Non-pigmented ciliary epithelial cell (primary cell): ENCODE measurements around the gene NLRP10.

Experiments used
- DNase-seq: peaks from one replicate; pipeline ENCODE4 v3.0.0-alpha.2; 2010; ENCODE audit warnings: low read depth

The NLRP10 gene

DNA sequence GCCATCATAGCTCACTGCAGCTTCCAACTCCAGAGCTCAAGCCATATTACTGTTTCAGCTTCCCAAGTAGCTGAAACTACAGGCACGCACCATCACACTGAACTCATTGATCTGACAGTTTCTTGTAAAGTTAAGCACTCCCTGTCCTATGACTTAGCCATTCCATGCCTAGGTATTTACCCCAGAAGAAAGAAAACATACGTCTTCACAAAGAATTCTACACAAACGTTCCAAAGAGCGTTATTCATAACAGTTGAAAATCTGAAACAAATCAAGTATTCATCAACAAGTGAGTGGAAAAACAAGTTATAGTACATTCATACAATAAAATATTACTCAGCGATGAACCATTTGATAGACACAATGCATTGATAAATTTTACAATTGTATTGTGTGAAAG lies 7.8 kb upstream of the NLRP10 start:
- no peak for DNase-seq

DNA sequence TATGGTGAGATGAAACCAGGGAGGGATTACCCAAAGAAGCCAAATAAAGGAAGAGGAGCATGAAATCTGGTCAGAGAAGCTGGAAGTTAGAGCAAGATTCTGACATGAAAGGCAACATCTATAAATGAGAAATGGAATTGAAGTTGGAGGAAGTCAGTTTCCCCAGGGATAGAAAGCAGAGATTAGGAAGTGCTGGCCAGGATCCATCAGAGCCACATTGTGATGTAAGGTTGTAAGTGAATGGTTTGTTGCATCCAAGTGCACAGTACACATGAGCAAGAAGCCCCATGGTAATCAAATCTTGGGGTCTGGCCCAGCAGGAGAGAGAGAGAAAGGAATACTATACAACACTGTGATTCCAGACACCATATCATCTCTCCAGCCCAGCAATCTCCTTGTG lies 6.6 kb upstream of the NLRP10 start:
- DNase-seq, result no peak

DNA sequence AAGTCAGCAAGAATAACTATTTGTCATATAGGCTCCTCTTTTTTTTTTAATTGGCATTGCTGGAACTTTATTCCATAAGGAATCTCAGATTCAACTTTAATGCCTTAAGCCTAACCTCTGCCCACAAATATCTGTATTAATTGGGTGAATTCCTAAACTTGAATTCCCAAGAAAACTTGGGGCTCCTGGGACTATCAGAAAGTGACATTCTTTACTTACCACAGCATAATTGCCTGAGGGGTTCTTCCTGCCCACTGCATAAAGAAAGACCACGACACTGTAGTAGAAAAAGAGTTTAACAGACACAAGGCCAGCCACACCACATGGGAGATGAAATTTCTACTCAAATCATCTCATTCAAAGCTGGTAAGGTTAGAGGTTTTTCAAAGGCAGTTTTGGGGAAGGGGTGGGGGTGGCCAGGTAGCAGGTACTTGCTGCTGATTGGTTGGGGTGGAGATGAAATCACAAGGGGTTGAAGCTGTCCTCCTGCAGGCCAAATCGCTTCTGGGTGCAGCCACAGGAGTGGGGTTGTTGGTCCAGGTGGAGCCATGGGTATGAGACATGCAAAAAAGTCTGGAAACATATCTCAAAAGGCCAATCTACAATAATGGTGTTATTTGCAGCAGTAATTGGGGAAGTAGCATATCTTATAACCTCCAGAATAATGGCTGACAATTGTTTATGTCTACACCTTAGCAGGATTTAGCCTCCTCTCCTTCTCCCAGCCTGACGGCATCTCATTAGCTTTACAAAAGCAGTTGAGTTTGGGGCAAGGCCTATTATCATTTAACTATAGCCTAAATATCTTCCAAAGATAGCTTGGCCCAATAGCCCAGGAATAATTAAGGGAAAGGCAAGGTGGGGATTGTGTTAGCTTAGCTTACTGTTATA lies 4.8 kb upstream of the NLRP10 start:
- no peak for DNase-seq

DNA sequence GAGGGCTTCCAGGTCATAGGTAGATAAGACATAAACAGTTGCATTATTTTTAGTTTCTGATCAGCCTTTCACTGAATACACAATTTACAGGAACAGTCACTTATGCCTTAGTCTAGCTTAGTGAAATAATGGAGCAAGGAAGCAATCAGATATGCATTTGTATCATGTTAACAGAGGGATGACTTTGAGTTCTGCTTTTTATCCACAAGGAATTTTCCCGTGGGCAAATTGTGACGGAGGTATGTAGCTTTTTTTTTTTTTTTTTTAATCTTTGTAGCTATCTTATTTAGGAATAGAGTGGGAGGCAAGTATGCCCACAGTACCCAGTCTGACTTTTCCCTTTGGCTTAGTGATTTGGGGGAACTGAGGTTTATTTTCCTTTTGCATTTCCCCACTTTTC lies 3.4 kb upstream of the NLRP10 start:
- no peak for DNase-seq

DNA sequence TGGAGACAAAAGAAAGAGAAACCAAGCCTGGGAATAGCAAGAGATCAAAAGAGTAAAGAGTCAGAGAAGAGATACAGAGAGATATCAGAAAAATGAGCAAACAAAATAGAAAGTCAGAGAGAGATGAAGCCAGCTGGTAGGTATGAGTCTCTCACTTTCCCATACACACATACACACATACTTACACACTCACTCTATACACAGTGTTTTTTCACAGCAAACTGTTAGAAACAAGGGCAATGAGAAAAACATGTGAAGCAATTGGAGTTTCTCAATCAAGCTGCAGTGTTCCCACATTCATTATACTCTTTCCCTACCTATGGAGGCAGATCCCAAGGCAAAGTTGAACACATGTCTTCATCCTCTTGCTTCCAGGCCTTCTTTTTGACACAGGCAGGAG lies 2.6 kb upstream of the NLRP10 start:
- no peak for DNase-seq

DNA sequence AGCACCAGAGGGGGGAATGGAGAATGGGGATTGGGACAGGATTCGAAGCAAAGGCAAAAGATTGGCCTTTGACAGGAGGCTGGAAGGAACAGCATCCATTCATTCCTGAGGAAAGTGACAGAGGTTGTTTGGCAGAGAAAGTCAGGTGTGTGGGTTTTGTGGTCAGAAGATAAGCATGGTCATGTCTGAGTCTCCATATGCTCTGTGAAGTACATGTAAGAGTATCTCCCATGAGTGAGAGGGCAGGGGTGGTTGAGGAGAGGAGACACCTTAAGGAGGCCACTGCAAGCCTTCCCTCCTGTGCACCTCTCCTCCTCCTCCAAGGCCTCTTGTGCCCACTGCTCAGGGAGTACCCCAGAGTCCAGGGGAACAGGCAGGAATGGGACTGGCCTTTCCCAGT lies 1.9 kb upstream of the NLRP10 start:
- no peak for DNase-seq

DNA sequence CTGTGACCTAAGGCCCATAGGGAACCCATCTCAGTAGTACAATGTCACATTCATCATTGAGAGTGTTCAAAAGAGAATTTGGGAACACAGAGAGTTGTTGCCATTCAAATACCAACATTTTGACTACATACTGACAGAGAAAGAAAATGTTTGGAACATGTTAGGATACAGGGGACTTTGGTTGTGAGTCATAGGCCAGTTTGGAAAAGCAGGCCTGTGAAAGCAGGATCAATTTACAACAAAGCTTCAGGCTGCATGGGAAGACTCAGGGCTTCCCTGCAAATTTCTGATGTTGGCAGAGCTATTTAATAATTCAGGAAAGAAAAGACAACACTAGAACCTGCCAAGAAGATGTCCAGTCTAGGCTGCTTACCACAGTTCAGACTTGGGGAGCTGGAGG lies 374 bp downstream of the NLRP10 start:
- DNase-seq, result no peak

DNA sequence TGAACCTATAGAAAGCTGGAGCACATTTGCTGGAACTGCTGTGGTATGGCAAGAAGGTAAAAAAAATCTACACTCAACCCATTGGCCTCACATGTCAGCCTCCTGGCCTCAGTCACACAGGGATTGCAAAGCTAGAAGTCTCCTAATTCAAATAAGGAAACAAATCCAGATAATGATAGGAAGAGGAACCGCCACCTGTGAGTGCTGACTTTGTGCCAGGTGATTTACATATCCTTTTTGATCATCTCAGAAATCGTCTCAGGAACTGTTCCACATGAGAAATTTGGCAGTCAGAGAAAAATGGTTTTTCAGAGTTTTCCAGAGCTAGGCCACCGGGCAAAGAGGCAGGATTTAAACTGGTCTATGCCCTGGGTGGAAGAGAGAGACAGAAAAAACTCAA lies 986 bp downstream of the NLRP10 start:
- DNase-seq, result no peak

DNA sequence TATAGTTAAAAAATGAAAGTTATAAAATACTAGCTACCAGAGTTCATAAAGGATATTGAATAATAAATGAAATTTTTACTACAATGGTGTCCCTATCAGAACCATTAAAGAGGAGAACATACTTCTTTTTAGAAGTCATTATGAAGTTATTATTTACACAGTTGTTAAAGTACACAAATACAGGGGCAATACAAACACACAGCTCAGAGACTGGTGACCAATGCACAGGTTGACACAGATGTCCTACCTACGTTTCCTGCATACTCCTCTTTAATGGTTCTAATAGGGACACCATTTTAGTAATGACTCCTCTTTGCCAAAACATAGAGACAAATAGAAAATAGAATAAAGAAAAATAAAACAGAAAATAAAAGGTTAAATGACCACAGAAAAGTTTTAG lies 10.1 kb downstream of the NLRP10 start:
- no peak for DNase-seq

DNA sequence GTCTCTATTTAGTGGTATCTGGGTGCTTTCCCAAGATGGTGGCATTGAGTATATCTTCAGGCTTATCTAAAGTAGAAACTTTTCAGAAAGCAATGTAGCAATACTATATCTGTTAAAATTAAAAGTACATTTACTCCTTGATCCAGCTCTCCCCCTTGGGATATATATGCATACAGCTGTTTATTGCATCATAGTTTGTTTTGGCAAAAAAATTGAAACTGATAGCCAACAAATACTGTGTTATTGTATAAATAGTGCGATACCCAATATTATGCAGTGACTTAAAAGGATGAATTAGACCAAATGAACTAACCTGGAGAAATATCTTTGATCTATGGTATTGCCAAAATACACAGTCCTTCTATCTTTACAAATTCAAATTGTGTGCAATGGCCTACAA lies 15.3 kb downstream of the NLRP10 start:
- DNase-seq, result no peak

DNA sequence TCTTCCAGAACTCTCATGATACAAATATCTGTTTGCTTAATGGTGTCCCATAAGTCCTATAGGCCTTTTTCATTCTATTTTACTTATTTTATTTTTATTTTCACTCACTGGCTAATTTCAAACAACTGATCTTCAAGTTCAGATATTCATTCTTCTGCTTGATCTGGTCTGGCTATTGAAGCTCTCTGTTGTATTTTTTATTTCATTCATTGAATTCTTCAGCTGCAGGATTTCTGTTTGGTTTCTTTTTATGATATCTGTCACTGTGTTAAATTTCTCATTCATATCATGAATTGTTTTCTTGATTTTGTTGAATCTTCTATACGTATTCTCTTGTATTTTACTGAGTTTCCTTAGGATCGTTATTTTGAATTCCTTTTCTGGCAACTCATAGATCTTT lies 21.1 kb downstream of the NLRP10 start:
- DNase-seq, result no peak

DNA sequence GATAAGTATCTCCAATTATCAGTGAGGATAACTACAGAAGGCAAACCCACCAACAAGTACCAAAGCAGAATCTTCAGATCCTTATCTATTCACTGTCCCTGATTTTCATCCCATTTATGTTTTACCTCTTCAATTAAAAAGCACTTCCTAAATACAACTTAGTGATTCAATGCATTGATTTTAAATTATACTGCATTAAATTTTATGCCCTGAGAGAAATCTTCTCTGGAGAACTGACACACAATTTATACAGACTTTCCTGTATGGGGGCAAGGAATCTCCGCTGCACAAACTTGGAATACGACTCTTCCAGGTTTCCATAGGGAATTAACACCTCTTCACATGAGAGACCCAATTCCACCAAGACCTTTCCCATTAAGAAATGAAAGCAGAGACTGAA lies 23.6 kb downstream of the NLRP10 start, which contains the start of gene OR10A3:
TSS of gene OR10A3 (minus strand) at position 101 of the 400 bp plus-strand sequence. CDS start 2,188 bp downstream, outside the sequence.
- no peak for DNase-seq

DNA sequence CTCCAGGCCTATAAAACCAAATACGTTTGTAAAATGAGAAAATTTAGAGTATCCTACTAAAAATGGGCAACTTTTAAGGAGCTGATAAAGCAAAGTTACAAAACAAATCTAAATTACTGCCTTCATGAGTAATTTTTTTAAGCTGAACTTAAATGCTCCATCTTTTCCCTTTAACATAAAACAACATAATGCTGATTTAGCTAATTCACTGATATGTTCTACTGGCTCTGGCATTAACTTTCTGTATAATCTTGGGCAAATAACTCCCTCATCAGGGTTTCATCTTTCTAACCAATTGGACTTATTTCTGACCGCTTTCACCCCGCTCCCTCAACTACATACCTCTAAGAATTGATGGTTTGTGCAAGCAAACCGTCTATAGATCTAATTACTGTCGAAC lies 24.1 kb downstream of the NLRP10 start:
- DNase-seq, result no peak

DNA sequence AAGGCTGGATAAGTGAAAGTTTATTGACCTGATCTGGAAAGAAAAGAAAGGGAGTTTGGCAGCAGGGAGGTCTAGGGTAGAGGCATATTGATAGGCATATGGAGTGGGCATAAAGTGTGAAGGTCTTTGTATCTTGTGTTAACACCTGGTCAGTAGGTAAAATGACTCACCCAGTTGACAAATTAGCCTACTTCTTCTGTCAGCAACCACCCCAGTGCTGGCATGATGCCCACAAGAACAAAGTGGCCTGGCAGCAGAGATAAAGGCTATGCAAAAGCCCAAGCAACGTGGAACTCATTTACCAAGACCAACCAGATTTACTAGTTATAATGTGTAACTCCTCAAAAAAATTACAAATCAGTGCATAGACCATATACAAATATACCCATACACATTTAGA lies 28.6 kb downstream of the NLRP10 start:
- DNase-seq, result no peak

DNA sequence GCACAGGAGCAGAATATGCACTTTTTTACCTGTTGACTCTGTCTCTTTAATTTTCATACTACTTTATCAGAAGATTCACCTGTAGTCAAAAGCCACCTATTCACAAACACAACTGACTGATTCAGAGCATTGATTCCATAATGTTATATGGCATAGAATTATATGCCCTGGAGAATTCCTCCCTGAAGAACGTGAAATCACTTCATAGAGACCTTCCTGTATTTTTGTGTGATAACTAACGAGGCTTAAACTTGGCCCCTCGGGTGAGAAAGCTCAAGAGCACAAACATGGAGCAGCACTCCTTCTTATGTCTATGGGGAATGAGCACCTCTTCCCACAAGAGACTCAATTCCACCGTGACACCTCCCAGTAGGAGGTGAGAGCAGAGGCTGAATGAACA lies 34.1 kb downstream of the NLRP10 start, which contains the start of gene OR10A6:
TSS of gene OR10A6 (minus strand) at position 101 of the 400 bp plus-strand sequence. CDS start 2,606 bp downstream, outside the sequence.
- no peak for DNase-seq

DNA sequence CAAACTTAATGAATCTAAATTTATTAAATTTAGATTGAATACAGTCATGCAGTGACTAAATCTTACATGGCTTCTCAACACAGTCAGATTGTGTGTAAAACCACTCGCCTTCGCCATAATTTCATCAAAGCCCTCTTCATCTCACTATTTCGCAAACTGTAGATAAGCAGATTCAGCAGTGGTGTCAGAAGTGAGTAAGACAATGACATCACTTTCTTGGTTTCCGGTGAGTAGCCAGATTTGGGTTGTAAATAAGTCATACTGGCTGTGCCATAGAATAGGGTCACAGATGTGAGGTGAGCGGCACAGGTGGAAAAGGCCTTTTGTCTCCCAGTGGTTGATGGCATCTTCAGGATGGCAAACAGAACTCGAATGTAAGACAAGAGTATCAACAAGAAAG lies 37.6 kb downstream of the NLRP10 start:
- no peak for DNase-seq

DNA sequence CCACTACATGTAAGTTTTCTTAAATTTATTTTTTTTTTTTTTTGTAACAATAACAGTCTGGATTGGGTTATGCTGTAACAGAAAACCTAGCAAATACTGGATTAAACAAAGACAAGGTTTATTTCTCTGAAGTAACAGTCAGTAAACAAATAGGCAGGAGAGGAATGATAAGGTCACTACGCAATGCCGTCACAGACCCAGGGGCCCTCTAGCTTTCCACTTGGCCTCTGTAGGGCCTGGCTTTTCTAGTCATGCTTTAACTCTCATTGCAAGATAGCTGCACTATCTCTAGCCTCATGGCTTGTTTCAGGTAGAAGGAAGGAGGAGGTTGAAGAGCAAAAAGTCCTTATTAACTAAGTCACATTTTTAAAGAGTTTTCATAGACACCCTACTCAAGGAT lies 40.7 kb downstream of the NLRP10 start:
- no peak for DNase-seq

DNA sequence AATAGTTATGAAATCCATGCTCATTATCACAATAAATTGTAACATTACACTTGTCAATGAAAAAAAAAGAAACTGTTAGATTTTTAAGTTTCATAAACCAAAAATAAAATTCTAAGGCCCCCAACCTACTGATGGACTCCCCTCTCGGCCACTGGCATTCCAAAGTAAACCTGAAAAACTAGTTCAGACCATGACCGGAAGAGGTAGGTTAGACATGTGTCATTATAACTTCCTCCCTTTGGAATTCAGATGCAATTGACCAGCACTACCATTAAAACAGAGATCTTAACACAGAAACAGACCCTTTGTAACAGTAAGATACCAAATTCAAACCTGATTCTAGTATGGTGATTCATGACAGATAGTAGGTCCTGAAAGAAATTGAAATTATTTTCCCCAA lies 47.1 kb downstream of the NLRP10 start:
- DNase-seq, result no peak
